Measurements from ENCODE around the gene ZNF524. TPM values are rescaled to one million over a fixed set of nuclear protein-coding genes. Genes with fewer than 3 reads are reported as not detected.

Gene ZNF524
- total RNA-seq, 1 donor from 2014 or later, result 7.9 TPM

- Mint-ChIP-seq H3K27me3 (no peaks in the 10 kb centered on the region), H3K9me3 (ENCODE audit: low read depth) (no peaks in the 10 kb centered on the region), H3K4me3 (ENCODE audit: low read depth) (no peak overlapping the region), H3K36me3 (ENCODE audit: insufficient read depth) (peaks cover 12% of the 10 kb centered on the region), H3K4me1 (ENCODE audit: low read depth) (peaks cover 4% of the 10 kb centered on the region), H3K27ac (no peak overlapping the region)
- no peak for DNase-seq (ENCODE audit: low spot score, unreplicated experiment)
- no peak for TF ChIP-seq CTCF (IDR thresholded peaks at IDR 0.05; ENCODE audit: unreplicated experiment)
Measured at GRCh38 chr19:55619286-55619685, 19.2 kb downstream of the ZNF524 start.

- Mint-ChIP-seq H3K27ac (peak overlapping the region; percentile 59), H3K36me3 (ENCODE audit: insufficient read depth) (peaks cover 10% of the 10 kb centered on the region), H3K9me3 (ENCODE audit: low read depth) (no peaks in the 10 kb centered on the region), H3K27me3 (no peaks in the 10 kb centered on the region), H3K4me1 (ENCODE audit: low read depth) (peaks cover 9% of the 10 kb centered on the region), H3K4me3 (ENCODE audit: low read depth) (no peak overlapping the region)
- no peak for DNase-seq (ENCODE audit: low spot score, unreplicated experiment)
- TF ChIP-seq CTCF (IDR thresholded peaks at IDR 0.05; ENCODE audit: unreplicated experiment), result no peak
Measured at GRCh38 chr19:55620410-55621204, 20.5 kb downstream of the ZNF524 start.

GRCh38 chr19:55621205-55621672, 21.2 kb downstream of the ZNF524 start:
- Mint-ChIP-seq H3K27me3 (no peaks in the 10 kb centered on the region), H3K27ac (no peak overlapping the region), H3K9me3 (ENCODE audit: low read depth) (no peaks in the 10 kb centered on the region), H3K36me3 (ENCODE audit: insufficient read depth) (peaks cover 10% of the 10 kb centered on the region), H3K4me3 (ENCODE audit: low read depth) (no peak overlapping the region), H3K4me1 (ENCODE audit: low read depth) (peaks cover 9% of the 10 kb centered on the region)
- no peak for TF ChIP-seq CTCF (IDR thresholded peaks at IDR 0.05; ENCODE audit: unreplicated experiment)
- no peak for DNase-seq (ENCODE audit: low spot score, unreplicated experiment)

- peaks cover 9% of the 10 kb centered on the region for H3K4me1 Mint-ChIP-seq (ENCODE audit: low read depth)
- DNase-seq (ENCODE audit: low spot score, unreplicated experiment), result no peak
Measured at GRCh38 chr19:55621673-55622231, 21.7 kb downstream of the ZNF524 start.

More at GRCh38 chr19:55621673-55622231, 21.7 kb downstream of the ZNF524 start:
- Mint-ChIP-seq H3K9me3 (ENCODE audit: low read depth) (no peaks in the 10 kb centered on the region), H3K27ac (no peak overlapping the region), H3K27me3 (no peaks in the 10 kb centered on the region), H3K4me3 (ENCODE audit: low read depth) (no peak overlapping the region), H3K36me3 (ENCODE audit: insufficient read depth) (peaks cover 9% of the 10 kb centered on the region)
- TF ChIP-seq CTCF (IDR thresholded peaks at IDR 0.05; ENCODE audit: unreplicated experiment), result no peak
